ENCODE measurements around the gene GHR. TPM values are rescaled to one million over a fixed set of nuclear protein-coding genes. Genes with fewer than 3 reads are reported as not detected.

GHR gene
- total and polyA plus RNA-seq, 12 donors: 4.1 to 15.1 (median 11.5) TPM

GRCh38 chr5:42701351-42702059 is 278.3 kb downstream of the GHR start:
- no peak overlapping the region for H3K27ac ChIP-seq
- H3K4me1 ChIP-seq: no peaks in the 10 kb centered on the region
- H3K9me3 ChIP-seq: peaks cover 0 to 44% (median 21%) of the 10 kb centered on the region in 11 donors
- no peak overlapping the region for H3K4me3 ChIP-seq
- H3K36me3 ChIP-seq: peaks cover 0 to 56% (median 0%) of the 10 kb centered on the region in 9 donors
- intact Hi-C loops (cut with DNase I): no loop called here
- no peaks in the 10 kb centered on the region for H3K27me3 ChIP-seq
- 90 to 92% methylated on average over 7 of the region's 7 CpGs for WGBS, 2 donors
- no peak for TF ChIP-seq CTCF (IDR thresholded peaks at IDR 0.05)
- DNase-seq: no peak
- no peak for ATAC-seq

- intact Hi-C loops (cut with DNase I): no loop called here
- Histone ChIP-seq H3K27ac (no peak overlapping the region), H3K4me3 (no peak overlapping the region), H3K27me3 (no peaks in the 10 kb centered on the region), H3K4me1 (no peaks in the 10 kb centered on the region), H3K9me3 (peaks cover 0 to 48% (median 21%) of the 10 kb centered on the region in 11 donors), H3K36me3 (peaks cover 0 to 61% (median 0%) of the 10 kb centered on the region in 9 donors)
- WGBS, 2 donors: 68 to 97% methylated on average over 1 of the region's 1 CpG
- TF ChIP-seq CTCF (IDR thresholded peaks at IDR 0.05): no peak
- DNase-seq: no peak
- no peak for ATAC-seq
Observed at GRCh38 chr5:42703238-42703637, 280.0 kb downstream of the GHR start.

- DNase-seq: no peak
- peaks cover 0 to 5% (median 0%) of the 10 kb centered on the region in 9 donors for H3K4me1 ChIP-seq
- no peak overlapping the region for H3K27ac ChIP-seq
- H3K4me3 ChIP-seq: no peak overlapping the region
- ATAC-seq: no peak
- H3K9me3 ChIP-seq: no peaks in the 10 kb centered on the region
- no peaks in the 10 kb centered on the region for H3K27me3 ChIP-seq
- no peak for TF ChIP-seq CTCF (IDR thresholded peaks at IDR 0.05)
- WGBS, 2 donors: 86 to 94% methylated on average over 3 of the region's 3 CpGs
- intact Hi-C loops (cut with DNase I): no loop called here
- H3K36me3 ChIP-seq: peaks cover 0 to 31% (median 0%) of the 10 kb centered on the region in 9 donors
Observed at GRCh38 chr5:42715785-42716184, 292.5 kb downstream of the GHR start.

- H3K27ac ChIP-seq: no peak overlapping the region
- WGBS, 2 donors: 88 to 93% methylated on average over 4 of the region's 4 CpGs
- DNase-seq (no peak), ATAC-seq (no peak)
- H3K4me3 ChIP-seq: no peak overlapping the region
- TF ChIP-seq CTCF (IDR thresholded peaks at IDR 0.05): no peak
- intact Hi-C loops (cut with DNase I): no loop called here
- no peaks in the 10 kb centered on the region for H3K9me3 ChIP-seq
- H3K27me3 ChIP-seq: no peaks in the 10 kb centered on the region
- H3K4me1 ChIP-seq: peaks cover 0 to 11% (median 0%) of the 10 kb centered on the region in 9 donors
- H3K36me3 ChIP-seq: peaks cover 0 to 25% (median 0%) of the 10 kb centered on the region in 9 donors
Observed at GRCh38 chr5:42718591-42718990, 295.4 kb downstream of the GHR start.

Measured in heart right ventricle (tissue), 16 donors.